KMS-11 (cell line): ENCODE measurements around the gene SNX9.
"Not testable (repeated sequence)": the region's sequence is repeated elsewhere in the genome, so short reads cannot be mapped to it uniquely, and the experiment has no call there.

Experiments used
- H2AFZ ChIP-seq: fragments of 200-600 bp; sonication (generic); 2 replicates; pipeline ENCODE4 v1.6.1; 2016; ENCODE audit warnings: antibody characterized with exemption, mixed run types, low read depth
- H3K27ac ChIP-seq: fragments of 200-600 bp; sonication (generic); 2 replicates; pipeline ENCODE4 v1.6.1; 2016; ENCODE audit warnings: mild to moderate bottlenecking, mixed run types
- H3K27me3 ChIP-seq: fragments of 200-600 bp; sonication (generic); 2 replicates; pipeline ENCODE4 v1.6.1; 2017; ENCODE audit warnings: mild to moderate bottlenecking, low read depth, mixed run types, moderate library complexity; ENCODE audit not compliant: insufficient read depth
- H3K36me3 ChIP-seq: fragments of 200-600 bp; sonication (generic); 2 replicates; pipeline ENCODE4 v1.6.1; 2017; ENCODE audit warnings: mild to moderate bottlenecking, mixed run types; ENCODE audit not compliant: insufficient read depth
- H3K4me1 ChIP-seq: fragments of 200-600 bp; sonication (generic); 2 replicates; pipeline ENCODE4 v1.6.1; 2016; ENCODE audit warnings: mild to moderate bottlenecking, low read depth, mixed run types; ENCODE audit not compliant: poor library complexity, severe bottlenecking
- H3K4me2 ChIP-seq: fragments of 200-600 bp; sonication (generic); 2 replicates; pipeline ENCODE4 v1.7.0; 2016; ENCODE audit warnings: mild to moderate bottlenecking, mixed run types
- H3K4me3 ChIP-seq: fragments of 200-600 bp; sonication (generic); IDR thresholded peaks from 2 replicates; pipeline ENCODE4 v1.6.1; 2017; ENCODE audit warnings: low read depth, low read length, mixed read lengths; ENCODE audit not compliant: insufficient read depth
- H3K79me2 ChIP-seq: fragments of 200-600 bp; sonication (generic); 2 replicates; pipeline ENCODE4 v1.6.1; 2016; ENCODE audit warnings: low read depth, mixed run types; ENCODE audit not compliant: insufficient read depth
- H3K9ac ChIP-seq: fragments of 200-600 bp; sonication (generic); 2 replicates; pipeline ENCODE4 v1.6.1; 2016; ENCODE audit warnings: mild to moderate bottlenecking, mixed run types
- H4K20me1 ChIP-seq: fragments of 200-600 bp; sonication (generic); 2 replicates; pipeline ENCODE4 v1.6.1; 2016; ENCODE audit warnings: mild to moderate bottlenecking, mixed run types; ENCODE audit not compliant: insufficient read depth
- TF ChIP-seq, protein P1 (sequence below): fragments of 200-600 bp; sonication (generic); conservative IDR thresholded peaks from 2 replicates; pipeline ENCODE4 v1.6.1; 2017; ENCODE audit warnings: low read depth, mild to moderate bottlenecking, antibody characterized with exemption, low read length, moderate library complexity, mixed read lengths

SNX9 gene

DNA sequence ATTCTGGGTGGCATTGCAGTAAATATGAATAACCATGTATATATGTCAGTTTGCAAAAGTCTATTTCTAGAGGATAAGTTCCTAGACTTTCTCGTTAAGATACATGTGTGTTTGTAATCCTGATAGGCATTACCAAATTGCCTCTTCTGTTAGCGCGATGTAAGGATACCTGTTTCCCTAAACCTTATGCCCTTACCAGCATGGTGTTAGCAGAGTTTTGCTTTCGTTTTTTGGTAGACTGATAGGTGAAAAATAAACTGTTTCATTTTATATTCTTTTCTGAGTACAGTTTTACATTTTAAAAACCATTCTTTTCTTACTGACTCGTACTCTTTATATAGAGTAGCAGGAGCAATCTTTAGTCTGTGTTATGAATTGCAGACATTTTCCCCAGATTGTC, 32.3 kb downstream of the SNX9 start:
- Histone ChIP-seq H3K27ac (no peak overlapping the region), H3K79me2 (no peaks in the 10 kb centered on the region), H3K4me2 (no peak overlapping the region), H3K27me3 (no peaks in the 10 kb centered on the region), H3K9ac (no peak overlapping the region), H3K4me1 (no peaks in the 10 kb centered on the region), H3K4me3 (no peak overlapping the region), H2AFZ (no peak overlapping the region), H4K20me1 (no peaks in the 10 kb centered on the region), H3K36me3 (no peaks in the 10 kb centered on the region)
- TF ChIP-seq, protein P1, sequence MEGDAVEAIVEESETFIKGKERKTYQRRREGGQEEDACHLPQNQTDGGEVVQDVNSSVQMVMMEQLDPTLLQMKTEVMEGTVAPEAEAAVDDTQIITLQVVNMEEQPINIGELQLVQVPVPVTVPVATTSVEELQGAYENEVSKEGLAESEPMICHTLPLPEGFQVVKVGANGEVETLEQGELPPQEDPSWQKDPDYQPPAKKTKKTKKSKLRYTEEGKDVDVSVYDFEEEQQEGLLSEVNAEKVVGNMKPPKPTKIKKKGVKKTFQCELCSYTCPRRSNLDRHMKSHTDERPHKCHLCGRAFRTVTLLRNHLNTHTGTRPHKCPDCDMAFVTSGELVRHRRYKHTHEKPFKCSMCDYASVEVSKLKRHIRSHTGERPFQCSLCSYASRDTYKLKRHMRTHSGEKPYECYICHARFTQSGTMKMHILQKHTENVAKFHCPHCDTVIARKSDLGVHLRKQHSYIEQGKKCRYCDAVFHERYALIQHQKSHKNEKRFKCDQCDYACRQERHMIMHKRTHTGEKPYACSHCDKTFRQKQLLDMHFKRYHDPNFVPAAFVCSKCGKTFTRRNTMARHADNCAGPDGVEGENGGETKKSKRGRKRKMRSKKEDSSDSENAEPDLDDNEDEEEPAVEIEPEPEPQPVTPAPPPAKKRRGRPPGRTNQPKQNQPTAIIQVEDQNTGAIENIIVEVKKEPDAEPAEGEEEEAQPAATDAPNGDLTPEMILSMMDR = no peak

DNA sequence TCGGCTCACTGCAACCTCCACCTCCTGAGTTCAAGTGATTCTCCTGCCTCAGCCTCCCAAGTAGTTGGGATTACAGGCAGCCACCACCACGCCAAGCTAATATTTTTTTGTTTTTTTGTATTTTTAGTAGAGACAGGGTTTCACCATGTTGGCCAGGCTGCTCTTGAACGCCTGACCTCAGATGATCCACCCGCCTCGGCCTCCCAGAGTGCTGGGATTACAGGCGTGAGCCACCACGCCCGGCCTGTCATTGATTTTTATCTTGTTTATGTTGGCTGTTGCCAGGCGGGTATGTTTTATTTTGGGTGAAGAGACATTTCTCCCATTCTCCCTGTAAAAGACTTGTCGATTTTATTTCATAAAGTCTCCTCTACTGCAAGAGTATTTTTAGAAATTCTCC, 32.8 kb downstream of the SNX9 start:
- H3K4me2 ChIP-seq, H3K79me2 ChIP-seq, H3K27me3 ChIP-seq, H3K4me3 ChIP-seq, H3K9ac ChIP-seq, H3K4me1 ChIP-seq, H2AFZ ChIP-seq, H3K27ac ChIP-seq, H4K20me1 ChIP-seq, H3K36me3 ChIP-seq: not testable (repeated sequence)

DNA sequence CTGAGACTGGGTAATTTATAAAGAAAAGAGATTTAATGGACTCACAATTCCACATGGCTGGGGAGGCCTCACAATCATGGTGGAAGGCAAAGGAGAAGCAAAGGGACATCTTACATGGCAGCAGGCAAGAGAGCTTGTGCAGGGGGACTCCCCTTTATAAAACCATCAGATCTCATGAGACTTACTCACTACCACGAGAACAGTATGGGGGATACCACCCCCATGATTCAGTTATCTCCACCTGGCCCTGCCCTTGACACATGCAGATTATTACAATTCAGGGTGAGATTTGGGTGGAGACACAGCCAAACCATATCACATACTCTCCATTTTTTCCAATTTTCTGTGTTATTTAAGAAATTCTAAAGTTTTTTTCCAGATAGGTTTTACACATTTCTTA, 35.6 kb downstream of the SNX9 start:
- H3K79me2 ChIP-seq, H4K20me1 ChIP-seq, H3K4me1 ChIP-seq, H3K27ac ChIP-seq, H3K4me3 ChIP-seq, H3K36me3 ChIP-seq, H2AFZ ChIP-seq, H3K4me2 ChIP-seq, H3K27me3 ChIP-seq, H3K9ac ChIP-seq: not testable (repeated sequence)

DNA sequence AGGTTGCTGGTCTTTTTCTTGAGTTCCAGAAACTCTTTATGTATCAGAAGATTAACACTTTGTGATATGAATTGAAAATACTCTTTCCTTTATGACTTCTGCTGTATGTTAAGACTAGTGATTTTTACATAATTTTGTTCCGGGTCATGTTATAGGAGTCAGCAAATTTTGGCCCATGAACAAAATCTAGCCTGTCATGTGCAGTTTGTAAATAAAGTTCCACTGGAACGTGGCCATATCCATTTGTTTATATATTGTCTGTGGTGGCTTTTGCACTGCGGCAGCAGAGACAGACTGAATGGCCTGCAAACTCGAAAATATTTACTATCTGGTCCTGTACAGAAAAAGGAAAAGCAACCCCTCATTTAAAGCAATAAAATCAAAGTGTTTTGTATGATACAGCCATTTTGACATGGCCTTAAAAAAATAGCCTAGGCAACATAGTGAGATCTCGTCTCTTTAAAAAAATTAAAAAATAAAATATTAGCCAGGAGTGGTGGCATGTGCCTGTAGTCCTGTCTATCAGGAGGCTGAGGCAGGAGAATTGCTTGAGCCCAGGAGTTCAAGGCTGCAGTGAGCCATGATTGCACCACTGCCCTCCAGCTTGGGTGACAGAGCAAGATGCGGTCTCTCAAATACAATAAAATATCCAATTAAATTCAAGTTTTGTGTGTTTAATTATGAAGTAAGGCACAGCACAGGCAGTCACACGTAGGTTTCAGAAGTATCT, 36.9 kb downstream of the SNX9 start:
- Histone ChIP-seq H3K4me1 (no peaks in the 10 kb centered on the region), H3K4me2 (no peak overlapping the region), H3K27me3 (no peaks in the 10 kb centered on the region), H3K4me3 (no peak overlapping the region), H3K9ac (no peak overlapping the region), H3K27ac (no peak overlapping the region), H3K36me3 (no peaks in the 10 kb centered on the region), H4K20me1 (no peaks in the 10 kb centered on the region), H3K79me2 (no peaks in the 10 kb centered on the region), H2AFZ (no peak overlapping the region)
- TF ChIP-seq, protein P1 = no peak

DNA sequence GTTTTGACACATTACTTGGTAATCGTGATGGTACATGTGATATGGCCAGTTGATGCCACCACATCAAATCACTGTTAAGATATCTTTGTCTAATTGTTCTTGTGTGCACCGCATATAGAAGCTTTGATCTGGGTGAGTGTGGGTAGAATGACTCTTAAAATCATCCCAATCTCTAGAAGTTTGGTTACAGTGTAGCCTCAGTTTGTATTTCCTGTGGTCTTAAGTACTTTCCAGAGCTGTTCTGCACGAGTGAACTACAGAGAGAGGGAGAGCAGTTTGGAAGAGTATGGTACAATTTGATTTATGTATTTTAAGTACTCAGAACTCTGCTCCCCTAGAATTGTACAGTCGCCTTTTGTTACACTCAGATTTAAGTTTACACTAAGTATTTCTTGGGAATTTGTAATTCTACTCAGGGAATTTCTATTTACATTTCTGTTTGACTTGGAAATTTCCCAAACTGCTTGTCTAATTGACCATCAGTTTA, 37.5 kb downstream of the SNX9 start:
- no peaks in the 10 kb centered on the region for H3K27me3 ChIP-seq
- no peak overlapping the region for H3K27ac ChIP-seq
- H3K4me1 ChIP-seq = no peaks in the 10 kb centered on the region
- H3K4me2 ChIP-seq = no peak overlapping the region
- H4K20me1 ChIP-seq = no peaks in the 10 kb centered on the region
- H3K79me2 ChIP-seq = no peaks in the 10 kb centered on the region
- TF ChIP-seq, protein P1 = no peak
- H2AFZ ChIP-seq = no peak overlapping the region
- no peak overlapping the region for H3K4me3 ChIP-seq
- H3K9ac ChIP-seq = no peak overlapping the region
- H3K36me3 ChIP-seq = no peaks in the 10 kb centered on the region
